K562 treated with DMSO at 1 percent for 48 hours (cell line): ENCODE data around the gene GON4L. TPM values are rescaled to one million over a fixed set of nuclear protein-coding genes. Genes with fewer than 3 reads are reported as not detected.

Experiments
- total RNA-seq: library from RNA; unstranded; fragments of 300-600 nt; gene quantifications from 2 replicates; pipeline ENCODE4 v1.2.3, GENCODE V29; 2022; ENCODE audit warnings: low replicate concordance; ENCODE audit errors: extremely low read depth

Gene GON4L, protein sequence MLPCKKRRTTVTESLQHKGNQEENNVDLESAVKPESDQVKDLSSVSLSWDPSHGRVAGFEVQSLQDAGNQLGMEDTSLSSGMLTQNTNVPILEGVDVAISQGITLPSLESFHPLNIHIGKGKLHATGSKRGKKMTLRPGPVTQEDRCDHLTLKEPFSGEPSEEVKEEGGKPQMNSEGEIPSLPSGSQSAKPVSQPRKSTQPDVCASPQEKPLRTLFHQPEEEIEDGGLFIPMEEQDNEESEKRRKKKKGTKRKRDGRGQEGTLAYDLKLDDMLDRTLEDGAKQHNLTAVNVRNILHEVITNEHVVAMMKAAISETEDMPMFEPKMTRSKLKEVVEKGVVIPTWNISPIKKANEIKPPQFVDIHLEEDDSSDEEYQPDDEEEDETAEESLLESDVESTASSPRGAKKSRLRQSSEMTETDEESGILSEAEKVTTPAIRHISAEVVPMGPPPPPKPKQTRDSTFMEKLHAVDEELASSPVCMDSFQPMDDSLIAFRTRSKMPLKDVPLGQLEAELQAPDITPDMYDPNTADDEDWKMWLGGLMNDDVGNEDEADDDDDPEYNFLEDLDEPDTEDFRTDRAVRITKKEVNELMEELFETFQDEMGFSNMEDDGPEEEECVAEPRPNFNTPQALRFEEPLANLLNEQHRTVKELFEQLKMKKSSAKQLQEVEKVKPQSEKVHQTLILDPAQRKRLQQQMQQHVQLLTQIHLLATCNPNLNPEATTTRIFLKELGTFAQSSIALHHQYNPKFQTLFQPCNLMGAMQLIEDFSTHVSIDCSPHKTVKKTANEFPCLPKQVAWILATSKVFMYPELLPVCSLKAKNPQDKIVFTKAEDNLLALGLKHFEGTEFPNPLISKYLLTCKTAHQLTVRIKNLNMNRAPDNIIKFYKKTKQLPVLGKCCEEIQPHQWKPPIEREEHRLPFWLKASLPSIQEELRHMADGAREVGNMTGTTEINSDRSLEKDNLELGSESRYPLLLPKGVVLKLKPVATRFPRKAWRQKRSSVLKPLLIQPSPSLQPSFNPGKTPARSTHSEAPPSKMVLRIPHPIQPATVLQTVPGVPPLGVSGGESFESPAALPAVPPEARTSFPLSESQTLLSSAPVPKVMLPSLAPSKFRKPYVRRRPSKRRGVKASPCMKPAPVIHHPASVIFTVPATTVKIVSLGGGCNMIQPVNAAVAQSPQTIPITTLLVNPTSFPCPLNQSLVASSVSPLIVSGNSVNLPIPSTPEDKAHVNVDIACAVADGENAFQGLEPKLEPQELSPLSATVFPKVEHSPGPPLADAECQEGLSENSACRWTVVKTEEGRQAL (N-terminal part only)
- total RNA-seq: not detected in 2 replicates

DNA sequence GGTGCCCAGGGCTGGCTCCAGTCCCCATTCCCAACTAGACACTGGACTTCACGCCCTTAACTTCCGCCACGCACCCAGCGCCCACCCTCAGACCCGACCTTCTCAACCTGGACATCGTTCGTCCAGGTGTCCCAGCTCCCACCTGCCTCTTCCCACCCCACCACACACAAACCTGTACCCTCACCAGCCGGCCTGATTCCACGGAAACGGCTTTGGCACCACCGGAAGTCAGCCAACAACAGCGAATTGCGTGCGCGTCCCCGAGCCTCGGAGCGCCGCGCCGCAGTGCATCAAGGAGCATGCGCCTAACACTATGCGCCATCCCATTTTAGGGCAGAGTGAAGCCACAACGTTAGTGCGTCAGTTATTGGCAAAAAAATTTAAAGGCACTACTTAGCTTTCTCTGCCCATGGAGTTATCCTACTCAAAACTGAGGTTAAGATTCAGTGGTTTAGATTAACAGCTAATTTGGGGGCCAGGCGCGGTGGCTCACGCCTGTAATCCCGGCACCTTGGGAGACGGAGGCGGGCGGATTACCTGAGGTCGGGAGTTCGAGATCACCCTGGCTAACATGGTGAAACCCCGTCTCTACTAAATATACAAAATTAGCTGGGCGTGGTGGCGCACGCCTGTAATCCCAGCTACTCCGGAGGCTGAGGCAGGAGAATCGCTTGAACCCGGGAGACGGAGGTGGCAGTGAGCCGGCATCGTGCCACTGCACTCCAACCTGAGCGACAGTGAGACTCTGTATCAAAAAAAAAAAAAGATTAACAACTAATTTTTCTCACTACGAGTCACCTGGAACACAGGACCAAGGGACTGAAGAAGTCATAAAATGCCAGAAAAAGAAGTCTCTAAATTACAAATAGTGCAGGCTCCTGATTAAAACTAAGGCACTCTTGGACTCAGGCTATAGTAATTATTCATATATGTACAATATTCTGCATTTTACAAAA, at the start of gene GON4L:
GON4L (minus strand) TSS at position 240 of the 956 bp plus-strand sequence. CDS start 3,434 bp downstream, outside the sequence.

DNA sequence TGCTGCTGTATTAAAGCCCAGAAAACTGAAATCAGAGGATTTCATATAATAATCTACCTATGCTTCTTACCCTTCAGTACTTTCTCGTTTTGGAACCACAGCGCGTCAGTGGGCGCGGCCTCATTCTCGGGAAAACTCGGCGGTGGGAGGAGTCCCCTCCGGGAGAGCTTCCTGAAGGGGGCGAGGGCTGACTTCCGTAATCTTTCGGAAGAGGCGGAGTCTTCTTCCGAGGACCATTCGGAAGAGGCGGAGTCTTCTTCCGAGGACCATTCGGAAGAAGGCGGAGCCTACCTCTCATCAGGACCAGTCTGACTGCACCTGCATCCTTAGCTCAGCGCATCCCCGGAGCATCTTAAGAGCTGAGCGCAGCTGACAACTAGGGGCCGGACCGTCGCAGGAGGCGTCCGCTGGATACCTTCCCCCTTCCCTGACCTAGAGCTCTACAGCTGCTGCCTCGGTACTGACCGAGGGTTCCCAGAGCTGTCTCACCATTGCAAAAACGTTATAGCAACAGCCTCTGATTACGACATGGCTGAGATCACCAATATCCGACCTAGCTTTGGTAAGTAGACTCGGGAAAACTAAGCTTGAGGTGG, 2.3 kb upstream of the GON4L start, which contains the start of gene SYT11:
SYT11 (plus strand) TSS at position 334 of the 596 bp plus-strand sequence; CDS start at position 529, 195 bp downstream.

Other genes starting within 250 kb of the GON4L start
- gene MSTO1, start 247.0 kb downstream of the GON4L start, total RNA-seq: not detected in 2 replicates
- not detected in 2 replicates for gene YY1AP1, start 168.4 kb downstream of the GON4L start, total RNA-seq
- not detected in 2 replicates for gene DAP3, start 168.1 kb downstream of the GON4L start, total RNA-seq
- gene SYT11, start 2.4 kb upstream of the GON4L start, total RNA-seq: not detected in 2 replicates
- not detected in 2 replicates for gene RIT1, start 54.1 kb upstream of the GON4L start, total RNA-seq
- not detected in 2 replicates for gene KHDC4, start 77.2 kb upstream of the GON4L start, total RNA-seq
- not detected in 2 replicates for gene RXFP4, start 84.4 kb upstream of the GON4L start, total RNA-seq
- not detected in 2 replicates for gene ARHGEF2, start 121.3 kb upstream of the GON4L start, total RNA-seq
- not detected in 2 replicates for gene SSR2, start 163.7 kb upstream of the GON4L start, total RNA-seq
- not detected in 2 replicates for gene UBQLN4, start 196.6 kb upstream of the GON4L start, total RNA-seq
- not detected in 2 replicates for gene LAMTOR2, start 197.6 kb upstream of the GON4L start, total RNA-seq
- not detected in 2 replicates for gene RAB25, start 203.9 kb upstream of the GON4L start, total RNA-seq
- gene MEX3A, start 225.3 kb upstream of the GON4L start, total RNA-seq: not detected in 2 replicates